Lung (tissue), 12 donors: Measurements from ENCODE around the gene LRP1B. TPM values are rescaled to one million over a fixed set of nuclear protein-coding genes. Genes with fewer than 3 reads are reported as not detected.

ENCODE experiments used
- ATAC-seq: fragments of 200-7000 bp; cut with Tn5 transposase; one replicate; pipeline ENCODE4 v1.9.1; 2020; ENCODE audit warnings: moderate number of reproducible peaks; ENCODE audit not compliant: insufficient read depth, low FRiP score
- DNase-seq, 3 donors: peaks; one replicate each; pipeline ENCODE4 v3.0.0-alpha.2; 2013 to 2017
- H3K27ac ChIP-seq, 2 donors: one replicate each; pipeline ENCODE4 v1.5.1; 2013; ENCODE audit warnings: mild to moderate bottlenecking in 2 of 2, moderate library complexity in 2 of 2, control low read depth in 1 of 2, inconsistent platforms in 1 of 2, low read depth in 1 of 2, low read length in 1 of 2
- H3K27me3 ChIP-seq, 3 donors: one replicate each; pipeline ENCODE4 v1.5.1; 2013; ENCODE audit warnings: low read length in 2 of 3; ENCODE audit not compliant: control insufficient read depth in 3 of 3, insufficient read depth in 3 of 3
- H3K36me3 ChIP-seq, 4 donors: one replicate each; pipeline ENCODE4 v1.5.1; 2013; ENCODE audit warnings: low read length in 4 of 4, mild to moderate bottlenecking in 1 of 4, moderate library complexity in 1 of 4; ENCODE audit not compliant: control insufficient read depth in 4 of 4, insufficient read depth in 4 of 4
- H3K4me1 ChIP-seq, 5 donors: one replicate each; pipeline ENCODE4 v1.5.1; 2013; ENCODE audit warnings: low read length in 5 of 5, mild to moderate bottlenecking in 2 of 5, moderate library complexity in 1 of 5; ENCODE audit not compliant: control insufficient read depth in 5 of 5, insufficient read depth in 5 of 5
- H3K4me3 ChIP-seq: one replicate; pipeline ENCODE4 v1.5.1; 2013; ENCODE audit warnings: mild to moderate bottlenecking, control low read depth, moderate library complexity
- H3K9ac ChIP-seq, 2 donors: one replicate each; pipeline ENCODE4 v1.5.1; 2013; ENCODE audit warnings: low read length in 2 of 2, control low read depth in 1 of 2; ENCODE audit not compliant: insufficient read depth in 1 of 2
- H3K9me3 ChIP-seq, 4 donors: one replicate each; pipeline ENCODE4 v1.5.1; 2013; ENCODE audit warnings: low read length in 3 of 4, mild to moderate bottlenecking in 1 of 4, moderate library complexity in 1 of 4; ENCODE audit not compliant: control insufficient read depth in 4 of 4, insufficient read depth in 3 of 4
- CTCF ChIP-seq: IDR thresholded peaks from 2 replicates; pipeline ENCODE4 v1.5.1; 2012; ENCODE audit warnings: mild to moderate bottlenecking; ENCODE audit errors: control extremely low read depth, extremely low read depth
- WGBS, 2 donors: extraction: QIAGEN DNeasy Blood & Tissue Kit; methylation state at CpG; one replicate each; pipeline ENCODE4 v1.1.7; 2013; 5-methylcytosine and 5-hydroxymethylcytosine counted together
- polyA plus RNA-seq, 2 donors: library from polyadenylated mRNA; stranded (reverse); fragments of 200-250 nt; gene quantifications; one replicate each; pipeline ENCODE4 v1.2.1, GENCODE V29; 2013
- total RNA-seq, 2 donors: library from RNA; depleted of rRNA in 1 of 2; stranded (reverse); fragments of >200 nt in 1 of 2; gene quantifications; one replicate each; pipeline ENCODE4 v1.2.1, GENCODE V29; 2014 to 2021
- donor health status: control.
- donor health status: control.
- donor health status: Bipolar disorder and iron deficiency.
- donor health status: healthy.
- donor health status: DM: yes; HTN: yes; CAD: no.

LRP1B gene
- total and polyA plus RNA-seq, 4 donors, result 0.01 to 6.5 (median 0.16) TPM

DNA sequence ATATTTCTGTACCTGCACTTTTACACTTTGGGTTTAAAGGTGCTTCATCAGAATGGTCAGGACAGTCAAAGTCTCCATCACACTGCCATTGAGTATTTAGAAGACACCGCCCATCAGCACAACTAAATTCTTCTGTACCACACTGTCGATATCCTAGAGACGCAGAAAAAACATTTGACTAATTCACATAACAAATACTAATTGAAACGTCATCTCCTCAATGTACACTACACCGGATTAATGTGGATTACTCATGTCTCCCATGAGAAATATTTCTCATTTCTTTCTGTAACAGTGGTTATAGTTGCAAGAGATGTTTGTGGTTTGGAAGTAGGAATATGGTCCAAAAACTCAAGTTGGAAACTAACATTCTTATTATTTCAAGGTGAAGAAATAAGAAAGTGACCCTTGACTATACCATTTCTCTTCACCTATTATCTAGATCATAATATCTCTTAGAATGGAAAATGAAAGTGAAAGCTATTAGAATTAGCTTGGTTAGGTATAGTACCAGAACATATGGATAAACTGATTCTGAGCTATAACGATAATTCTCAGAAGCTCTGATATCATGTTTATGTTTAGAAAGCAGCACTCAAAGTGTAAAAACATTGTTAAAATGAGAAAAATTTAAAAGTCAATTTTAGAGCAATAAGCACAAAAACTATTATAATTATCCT is 1627.7 kb downstream of the LRP1B start:
- H3K4me3 ChIP-seq, result no peak overlapping the region
- no peak for DNase-seq
- no peaks in the 10 kb centered on the region for H3K4me1 ChIP-seq
- no peaks in the 10 kb centered on the region for H3K27me3 ChIP-seq
- H3K9ac ChIP-seq, result no peak overlapping the region
- no peak overlapping the region for H3K27ac ChIP-seq
- 89 to 94% methylated on average over 6 of the region's 6 CpGs for WGBS, 2 donors
- no peak for TF ChIP-seq CTCF
- H3K9me3 ChIP-seq, result no peaks in the 10 kb centered on the region
- H3K36me3 ChIP-seq, result no peaks in the 10 kb centered on the region
- ATAC-seq, result no peak

DNA sequence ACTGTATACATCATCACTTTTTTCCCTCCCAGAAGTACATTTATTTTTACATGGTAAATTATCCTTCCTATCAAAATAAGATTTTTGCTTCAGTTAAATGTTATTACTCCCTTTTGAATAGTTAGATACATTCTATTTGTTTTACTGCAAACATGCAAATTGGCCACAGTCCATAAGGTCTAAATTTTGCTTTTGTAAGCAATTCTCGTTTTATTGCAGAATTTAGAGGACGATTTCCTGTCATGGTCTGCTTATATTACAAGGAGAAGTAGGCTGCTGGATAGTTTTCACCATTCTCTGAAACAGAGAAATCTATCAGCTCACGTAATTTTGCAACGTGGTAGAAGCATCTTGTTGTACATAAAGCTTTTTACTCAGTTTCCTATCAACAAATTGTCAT is 1632.5 kb downstream of the LRP1B start:
- Histone ChIP-seq H3K9me3 (no peaks in the 10 kb centered on the region), H3K27ac (no peak overlapping the region), H3K4me1 (no peaks in the 10 kb centered on the region), H3K9ac (no peak overlapping the region), H3K36me3 (no peaks in the 10 kb centered on the region), H3K4me3 (no peak overlapping the region), H3K27me3 (no peaks in the 10 kb centered on the region)
- DNase-seq (peak in 2 of 3 donors; percentile 14 to 56), ATAC-seq (no peak)
- no peak for TF ChIP-seq CTCF
- 50 to 54% methylated on average over 4 of the region's 4 CpGs for WGBS, 2 donors

GRCh38 chr2:140496714-140497113 is 1634.1 kb downstream of the LRP1B start:
- no peak overlapping the region for H3K27ac ChIP-seq
- DNase-seq (no peak), ATAC-seq (no peak)
- no peak overlapping the region for H3K9ac ChIP-seq
- no peak for TF ChIP-seq CTCF
- no peaks in the 10 kb centered on the region for H3K9me3 ChIP-seq
- H3K36me3 ChIP-seq, result no peaks in the 10 kb centered on the region
- H3K4me1 ChIP-seq, result no peaks in the 10 kb centered on the region
- no peaks in the 10 kb centered on the region for H3K27me3 ChIP-seq
- WGBS, 2 donors, result 89 to 93% methylated on average over 1 of the region's 1 CpG
- H3K4me3 ChIP-seq, result no peak overlapping the region

GRCh38 chr2:140491876-140492275 is 1638.9 kb downstream of the LRP1B start:
- TF ChIP-seq CTCF, result no peak
- DNase-seq (peak in 2 of 3 donors; percentile 5 to 26), ATAC-seq (no peak)

More at GRCh38 chr2:140491876-140492275, 1638.9 kb downstream of the LRP1B start:
- H3K36me3 ChIP-seq, result no peaks in the 10 kb centered on the region
- H3K27me3 ChIP-seq, result no peaks in the 10 kb centered on the region
- H3K4me1 ChIP-seq, result no peaks in the 10 kb centered on the region
- 48 to 63% methylated on average over 3 of the region's 3 CpGs for WGBS, 2 donors
- no peak overlapping the region for H3K9ac ChIP-seq
- H3K4me3 ChIP-seq, result no peak overlapping the region
- no peak overlapping the region for H3K27ac ChIP-seq
- H3K9me3 ChIP-seq, result no peaks in the 10 kb centered on the region
